ENCODE results near the gene BAMBI. TPM values are rescaled to one million over a fixed set of nuclear protein-coding genes. Genes with fewer than 3 reads are reported as not detected.

BAMBI gene
- total and polyA plus RNA-seq, 10 of the 15 experiments (the other 5 are each of a cell fraction or from before 2014, with no cell fraction given), result 0.03 to 0.18 (median 0.09) TPM; not detected in 6

DNA sequence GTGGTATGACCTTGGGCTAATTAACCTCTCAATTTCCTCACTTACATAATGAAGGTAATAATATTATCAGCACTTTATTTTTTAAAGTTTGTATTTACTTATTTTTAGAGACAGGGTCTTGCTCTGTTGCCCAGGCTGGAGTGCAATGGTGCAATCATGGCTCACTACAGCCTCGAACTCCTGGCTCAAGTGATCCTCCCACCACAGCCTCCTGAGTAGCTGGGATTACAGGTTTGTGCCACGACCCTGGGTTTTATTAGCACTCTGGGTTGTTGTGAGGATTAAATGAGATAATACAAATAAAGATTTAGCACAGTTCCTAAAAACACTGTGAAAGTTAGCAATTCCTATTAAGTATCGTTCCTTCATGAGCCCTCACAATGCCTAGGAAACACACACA lies 14.7 kb downstream of the BAMBI start:
- no TSS peak for BruUV-seq (replicated peaks)
- intact Hi-C loops (cut with micrococcal nuclease; ENCODE audit: unreplicated experiment) (no loop called here), in situ Hi-C loops (cut with MboI) (no loop called here)
- CTCF ChIA-PET, result interaction anchor here (1.3 kb wide), 1 partner anchor 28 kb away, joined by 3 read pairs; no protein-coding TSS in a partner anchor
- no peaks in the 10 kb centered on the region for H3K36me3 ChIP-seq (ENCODE audit: control insufficient read depth in 2 of 2, insufficient read depth in 2 of 2, low read length in 1 of 2)
- TF ChIP-seq, protein P1, sequence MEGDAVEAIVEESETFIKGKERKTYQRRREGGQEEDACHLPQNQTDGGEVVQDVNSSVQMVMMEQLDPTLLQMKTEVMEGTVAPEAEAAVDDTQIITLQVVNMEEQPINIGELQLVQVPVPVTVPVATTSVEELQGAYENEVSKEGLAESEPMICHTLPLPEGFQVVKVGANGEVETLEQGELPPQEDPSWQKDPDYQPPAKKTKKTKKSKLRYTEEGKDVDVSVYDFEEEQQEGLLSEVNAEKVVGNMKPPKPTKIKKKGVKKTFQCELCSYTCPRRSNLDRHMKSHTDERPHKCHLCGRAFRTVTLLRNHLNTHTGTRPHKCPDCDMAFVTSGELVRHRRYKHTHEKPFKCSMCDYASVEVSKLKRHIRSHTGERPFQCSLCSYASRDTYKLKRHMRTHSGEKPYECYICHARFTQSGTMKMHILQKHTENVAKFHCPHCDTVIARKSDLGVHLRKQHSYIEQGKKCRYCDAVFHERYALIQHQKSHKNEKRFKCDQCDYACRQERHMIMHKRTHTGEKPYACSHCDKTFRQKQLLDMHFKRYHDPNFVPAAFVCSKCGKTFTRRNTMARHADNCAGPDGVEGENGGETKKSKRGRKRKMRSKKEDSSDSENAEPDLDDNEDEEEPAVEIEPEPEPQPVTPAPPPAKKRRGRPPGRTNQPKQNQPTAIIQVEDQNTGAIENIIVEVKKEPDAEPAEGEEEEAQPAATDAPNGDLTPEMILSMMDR (IDR thresholded peaks at IDR 0.05 in 2 of 3, conservative IDR thresholded peaks at IDR 0.05 in 1 of 3; ENCODE audit: control insufficient read depth in 2 of 3, extremely low read depth in 1 of 3, insufficient read depth in 1 of 3, low read depth in 3 of 3, low read length in 3 of 3), result no peak
- no peak overlapping the region for H3K9ac ChIP-seq (ENCODE audit: control insufficient read depth, insufficient read depth, low read length)
- RAD21 ChIA-PET (ENCODE audit: unreplicated experiment), result no interaction called here
- H2AFZ ChIP-seq (ENCODE audit: control insufficient read depth, low read depth, low read length), result no peak overlapping the region
- no peaks in the 10 kb centered on the region for H4K20me1 ChIP-seq (ENCODE audit: control insufficient read depth, insufficient read depth)
- H3K9me3 ChIP-seq (replicated peaks; ENCODE audit: control insufficient read depth, insufficient read depth, low read length), result no peaks in the 10 kb centered on the region
- no peaks in the 10 kb centered on the region; a peak in 1 of 4 replicates for H3K27me3 ChIP-seq (replicated peaks in 1 of 2; ENCODE audit: control insufficient read depth in 2 of 2, insufficient read depth in 2 of 2, low read length in 1 of 2)
- no peak overlapping the region for H3K4me3 ChIP-seq
- H3K27ac ChIP-seq (ENCODE audit: control insufficient read depth, insufficient read depth), result no peak overlapping the region
- ATAC-seq, result no peak
- 30% methylated on average over 3 of the region's 3 CpGs for WGBS (ENCODE audit: insufficient coverage, insufficient replicate concordance, low lambda C conversion rate, missing lambda C conversion rate)
- SMC1A ChIA-PET (ENCODE audit: uncharacterized antibody, unreplicated experiment), result no interaction called here
- no peak overlapping the region for H3K4me2 ChIP-seq (ENCODE audit: control insufficient read depth, insufficient read depth)
- no peak for DNase-seq (ENCODE audit: low read depth, low spot score)
- no peaks in the 10 kb centered on the region for H3K4me1 ChIP-seq (ENCODE audit: control insufficient read depth, insufficient read depth, low read length)
- no peak for FAIRE-seq
- POLR2A ChIA-PET, result no interaction called here
- no peaks in the 10 kb centered on the region for H3K79me2 ChIP-seq (ENCODE audit: control insufficient read depth, insufficient read depth, low read length)

DNA sequence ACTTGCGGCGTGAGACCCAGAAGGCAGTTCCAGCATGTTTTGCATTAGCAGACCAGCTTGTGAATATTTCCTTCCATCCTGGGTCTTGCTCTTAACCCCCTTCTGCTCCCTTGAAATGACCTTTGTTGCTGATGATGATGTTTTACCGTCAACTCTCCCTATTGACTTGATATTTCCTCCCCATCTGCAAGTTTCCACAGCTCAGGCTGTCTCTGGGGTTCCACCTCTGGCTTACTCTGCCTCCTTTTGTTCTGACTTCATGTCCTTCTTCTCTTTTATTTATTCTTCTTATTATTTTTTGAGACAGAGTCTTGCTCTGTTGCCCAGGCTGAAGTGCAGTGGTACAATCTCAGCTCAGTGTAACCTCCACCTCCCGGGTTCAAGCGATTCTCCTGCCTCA lies 17.2 kb downstream of the BAMBI start:
- H3K4me1 ChIP-seq (ENCODE audit: control insufficient read depth, insufficient read depth, low read length), result no peaks in the 10 kb centered on the region
- ChIA-PET CTCF (no interaction called here), POLR2A (no interaction called here), SMC1A (ENCODE audit: uncharacterized antibody, unreplicated experiment) (interaction anchor here (0.7 kb wide), 1 partner anchor 10 kb away, joined by 4 read pairs; no protein-coding TSS in a partner anchor), RAD21 (ENCODE audit: unreplicated experiment) (no interaction called here)
- H3K36me3 ChIP-seq (ENCODE audit: control insufficient read depth in 2 of 2, insufficient read depth in 2 of 2, low read length in 1 of 2), result no peaks in the 10 kb centered on the region
- intact Hi-C loops (cut with micrococcal nuclease; ENCODE audit: unreplicated experiment) (no loop called here), in situ Hi-C loops (cut with MboI) (no loop called here)
- FAIRE-seq (no peak), ATAC-seq (no peak), DNase-seq (ENCODE audit: low read depth, low spot score) (no peak)
- 67% methylated on average over 5 of the region's 5 CpGs for WGBS (ENCODE audit: insufficient coverage, insufficient replicate concordance, low lambda C conversion rate, missing lambda C conversion rate)
- H2AFZ ChIP-seq (ENCODE audit: control insufficient read depth, low read depth, low read length), result no peak overlapping the region
- H3K4me2 ChIP-seq (ENCODE audit: control insufficient read depth, insufficient read depth), result no peak overlapping the region
- no peaks in the 10 kb centered on the region for H3K79me2 ChIP-seq (ENCODE audit: control insufficient read depth, insufficient read depth, low read length)
- no TSS peak for BruUV-seq (replicated peaks)
- H3K4me3 ChIP-seq, result no peak overlapping the region
- no peak overlapping the region for H3K27ac ChIP-seq (ENCODE audit: control insufficient read depth, insufficient read depth)
- no peaks in the 10 kb centered on the region for H3K9me3 ChIP-seq (replicated peaks; ENCODE audit: control insufficient read depth, insufficient read depth, low read length)
- H4K20me1 ChIP-seq (ENCODE audit: control insufficient read depth, insufficient read depth), result no peaks in the 10 kb centered on the region
- no peaks in the 10 kb centered on the region; a peak in 1 of 4 replicates for H3K27me3 ChIP-seq (replicated peaks in 1 of 2; ENCODE audit: control insufficient read depth in 2 of 2, insufficient read depth in 2 of 2, low read length in 1 of 2)
- no peak overlapping the region for H3K9ac ChIP-seq (ENCODE audit: control insufficient read depth, insufficient read depth, low read length)
- TF ChIP-seq NR2C2 (IDR thresholded peaks at IDR 0.05; ENCODE audit: borderline replicate concordance, control insufficient read depth, insufficient read length, low read depth), result no peak
- TF ChIP-seq, protein P2, sequence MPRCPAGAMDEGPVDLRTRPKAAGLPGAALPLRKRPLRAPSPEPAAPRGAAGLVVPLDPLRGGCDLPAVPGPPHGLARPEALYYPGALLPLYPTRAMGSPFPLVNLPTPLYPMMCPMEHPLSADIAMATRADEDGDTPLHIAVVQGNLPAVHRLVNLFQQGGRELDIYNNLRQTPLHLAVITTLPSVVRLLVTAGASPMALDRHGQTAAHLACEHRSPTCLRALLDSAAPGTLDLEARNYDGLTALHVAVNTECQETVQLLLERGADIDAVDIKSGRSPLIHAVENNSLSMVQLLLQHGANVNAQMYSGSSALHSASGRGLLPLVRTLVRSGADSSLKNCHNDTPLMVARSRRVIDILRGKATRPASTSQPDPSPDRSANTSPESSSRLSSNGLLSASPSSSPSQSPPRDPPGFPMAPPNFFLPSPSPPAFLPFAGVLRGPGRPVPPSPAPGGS (IDR thresholded peaks at IDR 0.05; ENCODE audit: borderline replicate concordance, insufficient read depth, low read depth, low read length, poor library complexity, severe bottlenecking), result no peak
- TF ChIP-seq YY1 (IDR thresholded peaks at IDR 0.05; ENCODE audit: low read depth, low read length), result no peak
- no peak for TF ChIP-seq ZBED1 (IDR thresholded peaks at IDR 0.05; ENCODE audit: borderline replicate concordance)
- TF ChIP-seq FOS (IDR thresholded peaks at IDR 0.05; ENCODE audit: borderline replicate concordance, extremely low read depth, insufficient read length), result no peak
- no peak for TF ChIP-seq CBX5 (IDR thresholded peaks at IDR 0.05; ENCODE audit: low read depth)
- no peak for TF ChIP-seq GABPA (IDR thresholded peaks at IDR 0.05; ENCODE audit: low read depth)
- TF ChIP-seq SMAD5 (IDR thresholded peaks at IDR 0.05; ENCODE audit: low read depth), result no peak
- no peak for TF ChIP-seq DPF2 (IDR thresholded peaks at IDR 0.05)
- TF ChIP-seq, protein P3, sequence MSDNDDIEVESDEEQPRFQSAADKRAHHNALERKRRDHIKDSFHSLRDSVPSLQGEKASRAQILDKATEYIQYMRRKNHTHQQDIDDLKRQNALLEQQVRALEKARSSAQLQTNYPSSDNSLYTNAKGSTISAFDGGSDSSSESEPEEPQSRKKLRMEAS (IDR thresholded peaks at IDR 0.05; ENCODE audit: low read depth, low read length), result no peak
- no peak for TF ChIP-seq ZNF24 (IDR thresholded peaks at IDR 0.05)
- TF ChIP-seq TBL1XR1 (IDR thresholded peaks at IDR 0.05; ENCODE audit: low read depth, low read length), result no peak
- no peak for TF ChIP-seq POU2F2 (IDR thresholded peaks at IDR 0.05; ENCODE audit: borderline replicate concordance, low read depth, low read length)

Data from GM12878 (cell line).